ENCODE measurements around the gene DACT2. TPM values are rescaled to one million over a fixed set of nuclear protein-coding genes. Genes with fewer than 3 reads are reported as not detected.
"Not testable (repeated sequence)": the region's sequence is repeated elsewhere in the genome, so short reads cannot be mapped to it uniquely, and the experiment has no call there.

The DACT2 gene
- total RNA-seq, 2 experiments from 2014 or later: 0.10 TPM; not detected in 1

- Mint-ChIP-seq H3K27ac (no peak overlapping the region), H3K4me1 (no peaks in the 10 kb centered on the region), H3K4me3 (no peak overlapping the region), H3K27me3 (peaks cover 18% of the 10 kb centered on the region), H3K36me3 (ENCODE audit: low read depth) (no peaks in the 10 kb centered on the region), H3K9me3 (no peaks in the 10 kb centered on the region)
- ChIA-PET CTCF (no interaction called here), POLR2A (no interaction called here)
- no peak for DNase-seq
These were observed 8.5 kb upstream of the DACT2 start for GRCh38 chr6:168328086-168328485.

GRCh38 chr6:168326294-168327261 lies 7.0 kb upstream of the DACT2 start:
- Mint-ChIP-seq H3K27ac (no peak overlapping the region), H3K4me3 (no peak overlapping the region), H3K36me3 (ENCODE audit: low read depth) (no peaks in the 10 kb centered on the region), H3K27me3 (peaks cover 25% of the 10 kb centered on the region), H3K9me3 (no peaks in the 10 kb centered on the region), H3K4me1 (no peaks in the 10 kb centered on the region)
- no peak for DNase-seq
- ChIA-PET POLR2A (no interaction called here), CTCF (interaction anchor here (1.0 kb wide), 1 partner anchor 322 kb away, joined by 3 read pairs; no protein-coding TSS in a partner anchor)

GRCh38 chr6:168322966-168323365 lies 3.4 kb upstream of the DACT2 start:
- Mint-ChIP-seq H3K4me3 (no peak overlapping the region), H3K27ac (no peak overlapping the region), H3K4me1 (no peaks in the 10 kb centered on the region), H3K27me3 (peaks cover 50% of the 10 kb centered on the region), H3K36me3 (ENCODE audit: low read depth) (no peaks in the 10 kb centered on the region), H3K9me3 (no peaks in the 10 kb centered on the region)
- DNase-seq: no peak
- ChIA-PET CTCF (no interaction called here), POLR2A (no interaction called here)

- Mint-ChIP-seq H3K36me3 (ENCODE audit: low read depth) (no peaks in the 10 kb centered on the region), H3K27ac (no peak overlapping the region), H3K27me3 (peaks cover 39% of the 10 kb centered on the region), H3K9me3 (no peaks in the 10 kb centered on the region), H3K4me1 (no peaks in the 10 kb centered on the region), H3K4me3 (no peak overlapping the region)
- ChIA-PET POLR2A (no interaction called here), CTCF (interaction anchor here (0.6 kb wide), 1 partner anchor 55 kb away, joined by 4 read pairs; no protein-coding TSS in a partner anchor)
- DNase-seq: no peak
These were observed 1.1 kb upstream of the DACT2 start for GRCh38 chr6:168320634-168321033.

GRCh38 chr6:168318579-168319278 lies 848 bp downstream of the DACT2 start:
- Mint-ChIP-seq H3K4me3 (no peak overlapping the region), H3K27me3 (peaks cover 41% of the 10 kb centered on the region), H3K9me3 (no peaks in the 10 kb centered on the region), H3K27ac (no peak overlapping the region), H3K4me1 (no peaks in the 10 kb centered on the region), H3K36me3 (ENCODE audit: low read depth) (no peaks in the 10 kb centered on the region)
- ChIA-PET CTCF (no interaction called here), POLR2A (interaction anchor here (0.6 kb wide), 1 partner anchor 125 kb away, joined by 3 read pairs; no protein-coding TSS in a partner anchor)
- DNase-seq: no peak

- CTCF ChIA-PET: no interaction called here
- DNase-seq: no peak
- peaks cover 43% of the 10 kb centered on the region for H3K27me3 Mint-ChIP-seq
- no peaks in the 10 kb centered on the region for H3K4me1 Mint-ChIP-seq
- no peaks in the 10 kb centered on the region for H3K9me3 Mint-ChIP-seq
- H3K27ac Mint-ChIP-seq: no peak overlapping the region
- no peaks in the 10 kb centered on the region for H3K36me3 Mint-ChIP-seq (ENCODE audit: low read depth)
- POLR2A ChIA-PET: no interaction called here
- no peak overlapping the region for H3K4me3 Mint-ChIP-seq
These were observed 1.5 kb downstream of the DACT2 start for GRCh38 chr6:168318090-168318489.

GRCh38 chr6:168315596-168315995 lies 4.0 kb downstream of the DACT2 start:
- H3K4me3 Mint-ChIP-seq: no peak overlapping the region
- no peak overlapping the region for H3K27ac Mint-ChIP-seq
- ChIA-PET CTCF (no interaction called here), POLR2A (no interaction called here)
- DNase-seq: no peak
- H3K9me3 Mint-ChIP-seq: no peaks in the 10 kb centered on the region
- H3K27me3 Mint-ChIP-seq: peaks cover 26% of the 10 kb centered on the region
- H3K4me1 Mint-ChIP-seq: no peaks in the 10 kb centered on the region
- H3K36me3 Mint-ChIP-seq (ENCODE audit: low read depth): no peaks in the 10 kb centered on the region

- DNase-seq: no peak
- Mint-ChIP-seq H3K4me1 (no peaks in the 10 kb centered on the region), H3K36me3 (ENCODE audit: low read depth) (no peaks in the 10 kb centered on the region), H3K4me3 (no peak overlapping the region), H3K27me3 (peaks cover 22% of the 10 kb centered on the region), H3K27ac (no peak overlapping the region), H3K9me3 (no peaks in the 10 kb centered on the region)
- ChIA-PET POLR2A (no interaction called here), CTCF (no interaction called here)
These were observed 4.6 kb downstream of the DACT2 start for GRCh38 chr6:168314948-168315347.

GRCh38 chr6:168314021-168314420 lies 5.6 kb downstream of the DACT2 start:
- peaks cover 21% of the 10 kb centered on the region for H3K27me3 Mint-ChIP-seq
- H3K9me3 Mint-ChIP-seq: no peaks in the 10 kb centered on the region
- no peak overlapping the region for H3K4me3 Mint-ChIP-seq
- DNase-seq: no peak
- H3K4me1 Mint-ChIP-seq: no peaks in the 10 kb centered on the region
- ChIA-PET CTCF (no interaction called here), POLR2A (no interaction called here)
- H3K27ac Mint-ChIP-seq: no peak overlapping the region
- H3K36me3 Mint-ChIP-seq (ENCODE audit: low read depth): no peaks in the 10 kb centered on the region

- no peaks in the 10 kb centered on the region for H3K4me1 Mint-ChIP-seq
- no peak overlapping the region for H3K4me3 Mint-ChIP-seq
- H3K27me3 Mint-ChIP-seq: peaks cover 16% of the 10 kb centered on the region
- no peaks in the 10 kb centered on the region for H3K36me3 Mint-ChIP-seq (ENCODE audit: low read depth)
- DNase-seq: no peak
- POLR2A ChIA-PET: no interaction called here
- CTCF ChIA-PET: no interaction called here
- H3K9me3 Mint-ChIP-seq: no peaks in the 10 kb centered on the region
- H3K27ac Mint-ChIP-seq: no peak overlapping the region
These were observed 6.1 kb downstream of the DACT2 start for GRCh38 chr6:168313431-168314011.

- H3K4me3 Mint-ChIP-seq; H3K36me3 Mint-ChIP-seq (ENCODE audit: low read depth); H3K27ac Mint-ChIP-seq; DNase-seq; H3K9me3 Mint-ChIP-seq; POLR2A ChIA-PET; H3K4me1 Mint-ChIP-seq: not testable (repeated sequence)
- peaks cover 11% of the 10 kb centered on the region for H3K27me3 Mint-ChIP-seq
- CTCF ChIA-PET: interaction anchor here (0.9 kb wide), 1 partner anchor 10 kb away, joined by 3 read pairs; no protein-coding TSS in a partner anchor
These were observed 7.5 kb downstream of the DACT2 start for GRCh38 chr6:168312125-168312507.

GRCh38 chr6:168311410-168312124 lies 8.0 kb downstream of the DACT2 start:
- H3K4me1 Mint-ChIP-seq: no peaks in the 10 kb centered on the region
- H3K4me3 Mint-ChIP-seq: no peak overlapping the region
- POLR2A ChIA-PET: no interaction called here
- DNase-seq: no peak
- H3K27ac Mint-ChIP-seq: no peak overlapping the region
- CTCF ChIA-PET: interaction anchor here (0.9 kb wide), 1 partner anchor 9 kb away, joined by 3 read pairs; no protein-coding TSS in a partner anchor
- H3K27me3 Mint-ChIP-seq: peaks cover 11% of the 10 kb centered on the region
- H3K9me3 Mint-ChIP-seq: no peaks in the 10 kb centered on the region
- H3K36me3 Mint-ChIP-seq (ENCODE audit: low read depth): no peaks in the 10 kb centered on the region

- CTCF ChIA-PET: no interaction called here
- no peaks in the 10 kb centered on the region for H3K4me1 Mint-ChIP-seq
These were observed 8.6 kb downstream of the DACT2 start for GRCh38 chr6:168310945-168311344.

More at GRCh38 chr6:168310945-168311344, 8.6 kb downstream of the DACT2 start:
- POLR2A ChIA-PET: no interaction called here
- H3K27ac Mint-ChIP-seq: no peak overlapping the region
- no peak overlapping the region for H3K4me3 Mint-ChIP-seq
- H3K9me3 Mint-ChIP-seq: no peaks in the 10 kb centered on the region
- H3K27me3 Mint-ChIP-seq: peaks cover 11% of the 10 kb centered on the region
- no peaks in the 10 kb centered on the region for H3K36me3 Mint-ChIP-seq (ENCODE audit: low read depth)
- no peak for DNase-seq

Measured in activated CD4-positive, alpha-beta T cell treated with anti-CD3 and anti-CD28 coated beads, Interleukin-2, amount 10 ng/mL, durations not matched to agents 7 days and 5 days (primary cell).